T-helper 2 cell treated with Interferon-gamma antibody and Interleukin-4, amounts not matched to agents 5 μg/mL and 100 μg/mL, for 36 hours (primary cell): ENCODE data around the gene ODF2L.

ENCODE experiments used
- DNase-seq: peaks from one replicate; pipeline ENCODE4 v3.0.0; 2021; ENCODE audit warnings: low spot score
- H3K27ac Mint-ChIP-seq: one replicate; pipeline ENCODE4 v1.8.0; 2021; ENCODE audit warnings: mild to moderate bottlenecking, mixed read lengths
- H3K27me3 Mint-ChIP-seq: one replicate; pipeline ENCODE4 v1.8.0; 2021; ENCODE audit warnings: low read depth, mixed read lengths
- H3K36me3 Mint-ChIP-seq: one replicate; pipeline ENCODE4 v1.8.0; 2021; ENCODE audit warnings: low read depth, mixed read lengths
- H3K4me1 Mint-ChIP-seq: one replicate; pipeline ENCODE4 v1.8.0; 2021; ENCODE audit warnings: low read depth, mixed read lengths
- H3K4me3 Mint-ChIP-seq: one replicate; pipeline ENCODE4 v1.8.0; 2022; ENCODE audit warnings: mild to moderate bottlenecking, moderate library complexity, mixed read lengths
- H3K9me3 Mint-ChIP-seq: one replicate; pipeline ENCODE4 v1.8.0; 2021; ENCODE audit warnings: mixed read lengths

ODF2L gene

DNA sequence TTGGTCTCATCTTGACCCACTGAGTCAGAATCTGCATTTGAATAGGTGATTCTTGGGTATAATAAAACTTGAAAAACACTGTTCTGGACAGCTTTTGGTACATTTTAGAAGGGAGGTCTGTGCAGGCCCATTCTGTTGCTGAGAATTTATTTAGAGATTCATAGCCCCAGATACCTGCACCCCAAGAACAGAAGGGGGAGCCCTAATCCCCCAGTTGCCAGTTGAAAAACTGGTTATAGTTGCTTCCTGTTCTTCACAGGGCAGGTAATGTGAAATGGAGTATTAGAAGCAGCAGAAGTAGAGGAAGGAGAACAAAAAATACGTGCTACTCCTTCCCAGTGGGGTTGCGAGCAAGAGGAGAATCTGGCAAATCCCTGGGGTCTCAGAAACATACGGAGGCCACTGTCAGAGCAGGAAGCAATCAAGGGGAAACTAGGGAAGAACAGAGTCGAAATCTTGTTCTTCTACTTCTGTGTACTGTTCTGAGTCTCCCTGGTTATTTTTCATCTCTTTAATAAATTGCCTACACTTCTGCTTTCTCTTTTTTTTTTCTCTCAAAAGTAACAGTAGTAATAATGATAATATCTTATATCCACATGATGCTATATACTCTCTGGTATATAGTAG lies 23.3 kb upstream of the ODF2L start:
- Mint-ChIP-seq H3K9me3 (no peaks in the 10 kb centered on the region), H3K27ac (no peak overlapping the region), H3K36me3 (no peaks in the 10 kb centered on the region), H3K4me1 (peaks cover 2% of the 10 kb centered on the region), H3K27me3 (peaks cover 4% of the 10 kb centered on the region), H3K4me3 (peak overlapping the region; percentile 58)
- no peak for DNase-seq

DNA sequence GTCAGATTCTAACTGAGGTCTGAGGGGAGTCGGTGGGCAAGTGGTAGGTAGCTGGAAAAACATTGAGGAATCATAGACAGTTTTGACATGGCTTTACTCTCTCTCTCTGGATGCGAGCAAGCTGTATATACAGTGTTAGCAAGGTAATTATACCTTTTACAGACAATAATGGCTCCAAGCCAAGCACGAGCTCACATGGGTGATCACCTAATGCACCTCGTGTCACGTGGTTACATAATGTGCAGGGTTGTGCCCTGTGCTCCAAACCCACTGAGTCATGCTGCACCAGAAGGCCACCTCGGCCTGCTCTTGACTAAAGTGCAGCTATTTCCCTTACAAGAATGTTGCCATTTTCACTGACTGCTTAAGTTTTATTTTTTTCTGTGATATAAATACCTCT lies 20.2 kb upstream of the ODF2L start:
- no peak overlapping the region for H3K27ac Mint-ChIP-seq
- H3K4me1 Mint-ChIP-seq: peaks cover 2% of the 10 kb centered on the region
- peaks cover under 1% of the 10 kb centered on the region for H3K27me3 Mint-ChIP-seq
- H3K36me3 Mint-ChIP-seq: no peaks in the 10 kb centered on the region
- no peak for DNase-seq
- H3K4me3 Mint-ChIP-seq: no peak overlapping the region
- H3K9me3 Mint-ChIP-seq: no peaks in the 10 kb centered on the region

DNA sequence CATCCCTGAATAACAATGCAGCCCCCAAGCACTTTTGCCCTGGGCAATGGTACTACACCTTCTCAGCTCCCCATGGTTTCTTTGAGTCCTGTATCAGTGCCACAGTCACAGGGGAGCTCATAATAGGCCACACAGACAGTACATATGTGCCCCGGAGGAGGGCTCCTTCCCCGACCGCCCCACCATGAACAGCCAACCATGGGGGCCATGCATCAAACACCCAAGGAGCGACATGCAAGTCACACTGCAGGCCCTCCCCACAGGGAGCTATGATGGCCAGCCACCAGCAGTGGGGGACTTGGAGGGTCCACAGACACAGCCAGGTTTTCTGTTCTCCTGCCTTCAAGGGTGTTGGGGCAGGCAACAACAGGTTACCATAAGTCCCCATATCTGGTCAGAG lies 14.8 kb upstream of the ODF2L start:
- H3K27me3 Mint-ChIP-seq: no peaks in the 10 kb centered on the region
- no peak overlapping the region for H3K27ac Mint-ChIP-seq
- no peaks in the 10 kb centered on the region for H3K4me1 Mint-ChIP-seq
- DNase-seq: no peak
- H3K4me3 Mint-ChIP-seq: no peak overlapping the region
- no peaks in the 10 kb centered on the region for H3K36me3 Mint-ChIP-seq
- no peaks in the 10 kb centered on the region for H3K9me3 Mint-ChIP-seq

DNA sequence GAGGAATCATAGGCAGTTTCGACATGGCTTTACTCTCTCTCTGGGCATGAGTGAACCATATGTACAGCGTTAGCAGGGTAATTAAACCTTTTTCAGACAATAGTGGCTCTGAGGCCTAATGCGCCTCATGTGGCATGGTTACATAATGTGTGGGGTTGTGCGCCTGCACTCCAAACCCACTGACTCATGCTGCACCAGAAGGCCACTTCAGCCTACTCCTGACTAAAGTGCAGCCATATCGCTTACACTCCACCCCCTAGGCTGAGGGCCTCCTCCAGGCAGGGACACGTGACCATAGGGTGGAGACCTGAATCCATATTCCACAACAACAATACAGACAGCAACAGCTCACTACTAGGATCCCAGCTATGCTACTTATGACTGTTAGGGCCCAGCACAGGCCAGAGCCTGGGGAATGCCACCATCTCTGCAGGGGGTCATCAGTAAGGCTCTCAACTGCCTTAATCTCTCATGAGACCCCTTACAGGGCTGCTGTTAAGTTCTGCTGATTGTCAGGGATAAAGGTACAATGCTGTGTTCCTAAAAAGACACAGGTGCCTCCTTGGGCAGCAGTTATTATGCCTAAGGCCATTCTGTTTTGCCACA lies 13.4 kb upstream of the ODF2L start:
- Mint-ChIP-seq H3K27ac (no peak overlapping the region), H3K36me3 (no peaks in the 10 kb centered on the region), H3K4me1 (no peaks in the 10 kb centered on the region), H3K27me3 (no peaks in the 10 kb centered on the region), H3K9me3 (no peaks in the 10 kb centered on the region), H3K4me3 (no peak overlapping the region)
- DNase-seq: no peak

DNA sequence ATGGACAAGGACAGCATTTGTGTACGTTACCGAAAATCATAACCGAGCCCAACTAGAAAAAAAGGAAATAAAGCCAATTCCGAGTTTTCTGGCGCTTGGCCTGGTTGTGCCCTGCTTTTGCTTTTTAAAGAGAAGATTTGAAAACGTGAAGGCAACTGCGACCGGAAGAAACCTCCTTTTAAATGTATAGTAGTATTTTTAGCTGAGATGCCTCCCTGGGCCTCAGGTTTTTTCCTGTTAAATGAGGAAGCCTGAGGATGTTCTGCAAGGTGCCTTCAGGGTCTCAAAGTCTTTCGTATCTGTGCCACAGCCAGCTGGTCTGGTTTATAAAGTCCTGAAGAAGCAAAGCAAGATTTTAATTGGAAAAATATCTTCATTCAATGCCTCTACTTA lies 371 bp upstream of the ODF2L start:
- Mint-ChIP-seq H3K27me3 (peaks cover 15% of the 10 kb centered on the region), H3K4me1 (peaks cover 37% of the 10 kb centered on the region), H3K27ac (peak overlapping the region; percentile 97), H3K9me3 (peaks cover 5% of the 10 kb centered on the region), H3K36me3 (peaks cover 6% of the 10 kb centered on the region), H3K4me3 (peak overlapping the region; percentile 98)
- DNase-seq: no peak

DNA sequence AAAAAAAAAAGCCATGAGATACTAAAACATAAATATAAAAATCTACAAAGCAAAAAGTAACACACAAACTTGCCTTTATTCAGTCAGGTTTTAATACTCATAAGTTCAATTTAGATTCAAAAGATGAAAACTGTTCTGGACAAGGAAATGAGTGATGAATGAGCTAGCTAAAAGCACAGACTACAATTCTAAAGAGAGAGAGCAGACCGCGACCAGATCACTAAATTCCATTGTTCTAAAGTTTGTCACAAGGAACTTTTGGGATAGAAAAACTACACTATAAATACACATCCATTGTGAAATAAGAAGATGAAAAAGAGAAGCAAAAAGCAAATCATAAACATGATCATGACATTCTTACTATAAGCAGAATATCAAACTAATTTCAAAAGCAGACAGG lies 1.7 kb downstream of the ODF2L start:
- no peak for DNase-seq
- peaks cover 55% of the 10 kb centered on the region for H3K4me1 Mint-ChIP-seq
- peak overlapping the region; percentile 15 for H3K27ac Mint-ChIP-seq
- H3K36me3 Mint-ChIP-seq: peaks cover 21% of the 10 kb centered on the region
- H3K27me3 Mint-ChIP-seq: peaks cover 5% of the 10 kb centered on the region
- H3K9me3 Mint-ChIP-seq: peaks cover 10% of the 10 kb centered on the region
- H3K4me3 Mint-ChIP-seq: peak overlapping the region; percentile 62

DNA sequence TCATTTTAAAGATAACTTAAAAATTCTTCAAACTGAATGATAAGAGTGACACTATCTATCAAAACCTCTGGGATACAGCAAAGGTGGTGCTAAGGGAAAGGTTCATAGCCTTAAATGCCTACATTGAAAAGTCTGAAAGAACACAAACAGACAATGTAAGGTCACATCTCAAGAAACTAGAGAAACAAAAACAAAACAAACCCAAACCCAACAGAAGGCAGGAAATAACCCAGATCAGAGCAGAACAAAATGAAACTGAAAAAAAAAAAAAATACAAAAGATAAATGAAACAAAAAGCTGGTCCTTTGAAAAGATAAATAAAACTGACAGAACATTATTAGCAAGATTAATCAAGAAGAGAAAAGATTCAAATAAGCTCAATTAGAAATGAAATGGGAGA lies 6.8 kb downstream of the ODF2L start:
- H3K4me1 Mint-ChIP-seq: peaks cover 41% of the 10 kb centered on the region

DNA sequence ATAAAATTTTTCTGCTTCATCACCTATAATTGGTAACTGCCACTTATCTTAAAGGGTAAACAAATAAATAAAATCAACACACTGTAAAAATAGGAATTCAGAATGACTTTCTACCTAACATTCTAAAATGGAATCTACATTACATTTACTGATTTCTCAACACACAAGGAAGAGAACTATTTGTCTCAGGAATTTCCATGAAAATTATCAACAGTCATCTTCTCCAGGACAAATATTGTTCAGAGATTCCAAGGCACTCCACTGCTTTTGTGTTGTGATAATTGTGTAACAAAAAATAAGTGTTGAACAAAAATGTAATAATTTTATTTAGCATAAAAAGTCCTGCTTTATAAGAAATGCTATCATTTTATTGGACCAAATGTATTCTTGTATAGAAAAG lies 7.3 kb downstream of the ODF2L start:
- Mint-ChIP-seq H3K9me3 (peaks cover 10% of the 10 kb centered on the region), H3K4me3 (peak overlapping the region; percentile 85), H3K36me3 (peaks cover 20% of the 10 kb centered on the region), H3K4me1 (peaks cover 39% of the 10 kb centered on the region), H3K27me3 (no peaks in the 10 kb centered on the region), H3K27ac (peak overlapping the region; percentile 93)
- no peak for DNase-seq

More for the DNA sequence above, 6.8 kb downstream of the ODF2L start:
- no peak for DNase-seq
- H3K36me3 Mint-ChIP-seq: peaks cover 21% of the 10 kb centered on the region
- peak overlapping the region; percentile 85 for H3K4me3 Mint-ChIP-seq
- H3K27me3 Mint-ChIP-seq: no peaks in the 10 kb centered on the region
- peak overlapping the region; percentile 93 for H3K27ac Mint-ChIP-seq
- peaks cover 10% of the 10 kb centered on the region for H3K9me3 Mint-ChIP-seq

DNA sequence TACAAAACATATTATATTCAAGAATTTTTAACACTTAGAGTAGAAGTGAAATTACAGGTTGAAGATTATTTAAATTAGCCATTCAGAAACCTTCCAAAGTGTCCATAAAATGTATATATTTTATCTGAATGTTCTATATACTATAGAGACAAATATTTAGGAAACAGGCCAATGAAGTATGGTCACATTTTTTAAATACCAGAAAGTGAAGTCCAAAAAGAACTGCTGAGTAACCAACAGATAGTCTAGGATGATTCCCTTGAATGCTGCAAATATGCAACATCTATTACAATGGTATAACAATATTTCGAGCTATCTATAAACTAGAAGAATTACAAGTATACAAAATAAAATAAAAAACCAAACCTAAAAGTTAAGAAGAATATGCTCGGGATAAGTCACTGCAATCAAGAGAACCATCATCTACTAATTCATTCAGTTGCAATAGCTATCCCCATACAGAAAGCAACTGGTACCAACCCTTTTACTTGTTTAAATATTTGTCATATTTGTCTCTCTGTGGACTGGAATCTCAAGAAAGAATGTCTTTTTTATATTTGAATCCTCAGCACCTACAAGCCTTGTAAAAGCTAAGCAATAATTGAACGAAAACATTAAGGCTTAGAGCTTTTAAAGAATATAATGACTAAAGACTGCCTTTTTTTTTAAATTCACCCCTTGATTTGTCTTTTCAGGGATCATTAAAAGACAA lies 8.1 kb downstream of the ODF2L start:
- Mint-ChIP-seq H3K4me3 (no peak overlapping the region), H3K27ac (no peak overlapping the region), H3K9me3 (peaks cover 10% of the 10 kb centered on the region), H3K36me3 (peaks cover 18% of the 10 kb centered on the region), H3K27me3 (no peaks in the 10 kb centered on the region), H3K4me1 (peaks cover 32% of the 10 kb centered on the region)
- DNase-seq: no peak

DNA sequence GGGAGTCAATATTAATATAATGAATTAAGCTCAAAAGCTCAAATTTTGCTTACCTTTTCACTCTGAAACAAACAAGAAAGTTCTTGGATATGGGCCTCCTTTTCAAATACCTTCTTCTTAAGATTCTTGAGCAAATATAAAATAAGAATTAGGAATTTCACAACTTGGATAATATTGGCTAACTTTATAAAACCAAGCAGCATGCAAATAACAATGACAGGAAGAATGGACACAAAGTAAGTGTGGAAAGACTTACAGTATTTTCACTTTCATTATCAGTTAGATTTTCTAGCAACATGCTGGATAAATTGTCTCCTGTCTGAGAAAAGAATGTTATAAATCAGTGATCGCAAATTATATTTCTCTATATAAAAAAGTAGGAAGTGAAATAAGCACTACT lies 13.2 kb downstream of the ODF2L start:
- Mint-ChIP-seq H3K27me3 (no peaks in the 10 kb centered on the region), H3K9me3 (peaks cover 6% of the 10 kb centered on the region), H3K27ac (peak overlapping the region; percentile 20), H3K4me1 (peaks cover 9% of the 10 kb centered on the region), H3K36me3 (peaks cover 11% of the 10 kb centered on the region), H3K4me3 (peak overlapping the region; percentile 66)
- no peak for DNase-seq

DNA sequence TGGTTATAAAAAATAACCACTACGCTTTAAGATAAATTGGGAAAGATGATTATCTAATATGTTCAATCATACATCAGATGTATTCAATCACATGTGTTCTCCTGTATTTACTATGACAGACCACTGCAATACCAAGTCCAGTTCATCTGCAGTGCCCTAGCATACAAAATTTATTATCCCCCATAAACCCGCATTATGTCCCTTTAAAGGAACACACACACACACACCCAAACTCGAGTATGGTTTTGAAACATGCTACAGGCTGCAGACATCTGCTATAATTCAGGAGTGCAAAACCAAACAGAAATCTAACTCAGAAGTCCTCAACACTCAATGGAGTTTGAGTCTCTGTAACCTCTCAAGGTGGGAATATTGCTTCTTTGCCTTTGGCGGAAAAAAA lies 14.9 kb downstream of the ODF2L start:
- Mint-ChIP-seq H3K27me3 (no peaks in the 10 kb centered on the region), H3K36me3 (peaks cover 27% of the 10 kb centered on the region), H3K9me3 (peaks cover 18% of the 10 kb centered on the region), H3K27ac (no peak overlapping the region), H3K4me3 (no peak overlapping the region), H3K4me1 (peaks cover 9% of the 10 kb centered on the region)
- DNase-seq: no peak

DNA sequence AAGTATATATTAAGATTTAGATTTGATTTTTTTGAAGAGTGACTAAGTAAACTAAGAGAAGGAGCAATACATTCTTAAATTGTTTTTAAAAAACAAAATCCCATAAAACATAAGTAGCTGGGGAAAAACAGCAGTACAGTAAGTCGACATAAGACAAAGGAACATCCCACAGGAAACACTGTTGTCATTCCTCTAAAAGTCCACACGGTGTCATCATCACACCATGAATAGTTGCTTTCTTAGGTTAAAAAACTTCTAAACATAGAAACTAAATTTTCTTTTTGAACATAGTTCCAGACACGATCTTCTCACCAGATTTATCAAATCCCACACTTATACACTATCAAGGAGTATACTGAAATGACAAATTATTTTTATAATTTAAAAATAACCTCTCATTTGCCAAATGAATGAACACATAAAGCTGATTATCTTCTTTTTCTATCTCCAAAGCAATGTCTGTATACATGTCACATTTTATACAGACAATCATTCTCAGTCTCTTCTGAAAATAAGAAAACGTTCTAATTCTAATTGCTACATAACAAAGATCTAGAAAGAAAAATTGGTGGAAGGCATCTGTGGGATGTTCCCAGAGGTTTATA lies 15.8 kb downstream of the ODF2L start:
- Mint-ChIP-seq H3K9me3 (peaks cover 18% of the 10 kb centered on the region), H3K4me1 (peaks cover 9% of the 10 kb centered on the region), H3K36me3 (peaks cover 29% of the 10 kb centered on the region), H3K27ac (no peak overlapping the region), H3K4me3 (no peak overlapping the region), H3K27me3 (no peaks in the 10 kb centered on the region)
- no peak for DNase-seq

DNA sequence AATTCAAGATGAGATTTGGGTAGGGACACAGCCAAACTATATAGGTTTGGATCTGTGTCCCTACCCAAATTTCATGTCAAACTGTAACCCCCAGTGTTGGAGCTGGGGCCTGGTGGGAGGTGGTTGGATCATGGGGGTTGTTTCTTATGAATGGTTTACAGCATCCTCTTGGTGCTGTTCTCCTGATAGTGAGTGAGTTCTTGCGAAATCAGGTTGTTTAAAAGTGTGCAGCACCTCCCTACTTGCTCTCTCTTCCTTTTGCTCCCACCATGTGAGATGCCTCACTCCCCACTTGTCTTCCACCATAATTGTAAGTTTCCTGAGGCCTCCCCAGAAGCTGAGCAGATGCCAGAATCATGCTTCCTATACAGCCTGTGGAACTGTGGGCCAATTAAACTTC lies 17.3 kb downstream of the ODF2L start:
- H3K4me1 Mint-ChIP-seq: peaks cover 9% of the 10 kb centered on the region
- DNase-seq: no peak
- H3K9me3 Mint-ChIP-seq: peaks cover 18% of the 10 kb centered on the region
- peaks cover 29% of the 10 kb centered on the region for H3K36me3 Mint-ChIP-seq
- H3K27ac Mint-ChIP-seq: no peak overlapping the region
- no peak overlapping the region for H3K4me3 Mint-ChIP-seq
- no peaks in the 10 kb centered on the region for H3K27me3 Mint-ChIP-seq

DNA sequence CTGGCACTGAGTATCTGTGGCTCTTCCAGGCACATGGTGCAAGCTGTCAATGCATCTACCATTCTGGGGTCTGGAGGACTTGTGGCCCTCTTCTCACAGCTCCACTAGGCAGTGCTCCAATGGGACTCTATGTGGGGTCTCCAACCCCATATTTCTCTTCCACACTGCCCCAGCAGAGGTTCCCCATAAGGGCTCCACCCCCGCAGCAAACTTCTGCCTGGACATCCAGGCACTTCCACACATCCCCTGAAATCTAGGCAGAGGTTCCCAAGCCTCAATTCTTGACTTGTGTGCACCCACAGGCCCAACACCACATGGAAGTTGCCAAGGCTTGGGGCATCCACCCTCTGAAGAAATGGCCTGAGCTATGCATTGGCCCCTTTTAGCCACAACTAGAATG lies 18.8 kb downstream of the ODF2L start:
- H3K9me3 Mint-ChIP-seq: peaks cover 18% of the 10 kb centered on the region
- DNase-seq: no peak
- H3K4me3 Mint-ChIP-seq: no peak overlapping the region
- no peak overlapping the region for H3K27ac Mint-ChIP-seq
- no peaks in the 10 kb centered on the region for H3K27me3 Mint-ChIP-seq
- H3K4me1 Mint-ChIP-seq: peaks cover 3% of the 10 kb centered on the region
- H3K36me3 Mint-ChIP-seq: peaks cover 34% of the 10 kb centered on the region
